Inferior parietal cortex (tissue), 1 donor: ENCODE measurements around the gene ANKRD35.
"Not testable (repeated sequence)": the region's sequence is repeated elsewhere in the genome, so short reads cannot be mapped to it uniquely, and the experiment has no call there.

Source experiments
- DNase-seq: peaks from one replicate; pipeline ENCODE4 v3.0.0-alpha.2; 2016; ENCODE audit errors: extremely low spot score

The ANKRD35 gene

GRCh38 chr1:145885738-145886287 is at the start of gene ANKRD35:
Gene ANKRD35 (minus strand): TSS chr1:145885866. CDS start chr1:145885758, 108 bp downstream.
- peak; percentile 76 for DNase-seq

GRCh38 chr1:145932522-145933009 is 46.9 kb upstream of the ANKRD35 start:
- DNase-seq = not testable (repeated sequence)

- no peak for DNase-seq
Measured at GRCh38 chr1:145927916-145928643, 42.4 kb upstream of the ANKRD35 start.

- peak; percentile 99 for DNase-seq
Measured at GRCh38 chr1:145927063-145927886, 41.6 kb upstream of the ANKRD35 start, which contains the start of gene RBM8A. Gene RBM8A (minus strand): TSS chr1:145927484. CDS start chr1:145927426, 58 bp downstream.

GRCh38 chr1:145926686-145927062 is 41.0 kb upstream of the ANKRD35 start:
- no peak for DNase-seq

- no peak for DNase-seq
Measured at GRCh38 chr1:145922266-145922665, 36.6 kb upstream of the ANKRD35 start.

GRCh38 chr1:145920297-145920696 is 34.6 kb upstream of the ANKRD35 start:
- DNase-seq = not testable (repeated sequence)

GRCh38 chr1:145918992-145919939 is 33.6 kb upstream of the ANKRD35 start:
- DNase-seq = no peak

- DNase-seq = peak; percentile 92
Measured at GRCh38 chr1:145918144-145918991, 32.7 kb upstream of the ANKRD35 start, which contains the start of gene PEX11B. Gene PEX11B (minus strand): TSS chr1:145918717. CDS start chr1:145918688, 29 bp downstream.

GRCh38 chr1:145917595-145917994 is 31.9 kb upstream of the ANKRD35 start:
- no peak for DNase-seq

GRCh38 chr1:145916745-145917144 is 31.1 kb upstream of the ANKRD35 start:
- no peak for DNase-seq

- DNase-seq = no peak
Measured at GRCh38 chr1:145912128-145912641, 26.5 kb upstream of the ANKRD35 start.

- DNase-seq = no peak
Measured at GRCh38 chr1:145908653-145909052, 23.0 kb upstream of the ANKRD35 start.

- no peak for DNase-seq
Measured at GRCh38 chr1:145906954-145907753, 21.5 kb upstream of the ANKRD35 start.

GRCh38 chr1:145901312-145902021 is 15.8 kb upstream of the ANKRD35 start:
- no peak for DNase-seq

GRCh38 chr1:145898756-145899155 is 13.1 kb upstream of the ANKRD35 start:
- no peak for DNase-seq

GRCh38 chr1:145897969-145898368 is 12.3 kb upstream of the ANKRD35 start:
- DNase-seq = no peak

GRCh38 chr1:145895471-145895870 is 9.8 kb upstream of the ANKRD35 start:
- DNase-seq = no peak
